ENCODE measurements around the gene PRR23B.

Gene PRR23B

DNA sequence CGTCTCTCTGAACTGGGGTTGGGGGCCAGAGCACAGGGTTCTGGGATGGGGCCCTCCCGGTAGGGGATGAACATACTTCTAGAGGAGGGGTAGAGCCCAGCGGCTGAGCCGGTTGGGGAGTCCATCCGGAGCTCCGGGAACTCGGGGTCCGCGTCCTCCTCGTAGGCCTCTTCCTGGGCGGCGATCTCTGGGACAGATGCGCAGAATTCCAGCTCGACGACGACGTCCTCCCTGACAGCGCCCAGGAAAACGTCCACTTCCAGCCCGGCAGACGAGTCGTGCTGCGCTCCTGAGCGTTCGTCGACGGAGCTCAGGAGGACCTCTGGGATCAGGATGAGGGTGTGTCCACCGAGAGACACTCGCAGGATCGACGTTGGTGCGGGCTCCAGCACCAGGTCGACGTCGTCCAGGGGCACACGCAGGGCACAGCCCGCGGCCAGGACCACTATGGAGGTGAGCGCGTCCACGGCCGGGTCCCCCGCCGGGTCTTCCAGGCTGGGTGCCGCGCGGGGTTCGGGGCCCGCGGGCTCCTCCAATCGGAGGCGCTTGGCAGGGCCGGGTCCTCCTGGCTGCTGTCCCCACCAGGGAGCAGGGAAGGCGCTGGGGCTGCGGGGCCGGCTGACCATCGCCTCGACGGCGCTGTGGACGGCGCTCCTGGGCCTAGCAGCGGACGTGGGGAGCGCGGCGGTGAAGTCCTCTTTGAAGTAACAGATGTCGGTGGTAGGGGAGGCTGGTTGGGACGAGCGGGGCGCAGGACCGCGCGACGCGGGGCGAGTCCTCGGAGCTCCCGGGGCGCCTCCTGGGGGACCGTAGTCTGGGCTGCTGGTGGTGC is 474 bp downstream of the PRR23B start:
- no peak overlapping the region for H3K4me3 ChIP-seq (ENCODE audit: low read depth in 1 of 2, low read length in 2 of 2)
- no peak overlapping the region for H3K9ac ChIP-seq (ENCODE audit: low read depth in 1 of 2, low read length in 2 of 2)
- H3K9me3 ChIP-seq (ENCODE audit: control insufficient read depth in 1 of 2, low read length in 2 of 2), result peaks cover 0 to 3% of the 10 kb centered on the region in 2 donors
- no peaks in the 10 kb centered on the region for H3K36me3 ChIP-seq (ENCODE audit: control insufficient read depth in 1 of 2, insufficient read depth in 2 of 2, low read length in 2 of 2)
- H3K27me3 ChIP-seq (ENCODE audit: control insufficient read depth in 1 of 2, insufficient read depth in 2 of 2, low read length in 2 of 2), result peaks cover 0 to 3% of the 10 kb centered on the region in 2 donors
- no peaks in the 10 kb centered on the region for H3K4me1 ChIP-seq (ENCODE audit: control insufficient read depth in 1 of 2, insufficient read depth in 2 of 2, low read length in 2 of 2)
- H3K27ac ChIP-seq (ENCODE audit: low read depth, low read length), result no peak overlapping the region

DNA sequence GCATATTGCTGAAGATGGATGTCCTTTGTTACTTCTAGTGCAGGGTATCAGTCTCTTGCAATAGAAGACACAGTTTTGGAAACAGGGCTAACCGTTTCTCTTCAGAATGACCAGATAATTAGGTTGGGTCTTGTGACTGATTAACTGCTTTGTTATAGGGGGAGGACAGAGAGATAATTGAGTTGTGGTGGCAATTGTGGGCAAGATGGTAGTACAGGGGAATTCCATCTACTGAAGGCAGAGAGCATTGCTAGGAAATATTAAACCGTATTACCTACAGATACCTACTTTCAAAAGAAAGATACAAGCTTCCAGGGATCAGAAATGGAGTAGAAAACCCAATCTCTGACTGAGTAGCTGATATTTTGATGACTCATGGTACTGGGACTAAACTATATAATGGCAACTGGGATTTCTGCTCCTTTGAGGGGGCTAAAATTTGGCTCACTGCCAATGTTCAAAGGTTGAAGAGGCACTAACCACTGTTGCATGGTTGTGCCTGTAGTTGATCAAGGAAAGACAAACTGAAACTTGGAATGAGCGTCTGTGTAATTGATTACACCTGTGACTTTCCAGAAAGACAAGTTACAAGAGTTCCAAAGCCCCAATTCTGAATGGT is 4.2 kb downstream of the PRR23B start:
- H3K4me1 ChIP-seq (ENCODE audit: control insufficient read depth in 1 of 2, insufficient read depth in 2 of 2, low read length in 2 of 2), result no peaks in the 10 kb centered on the region
- no peak overlapping the region for H3K27ac ChIP-seq (ENCODE audit: low read depth, low read length)
- H3K9ac ChIP-seq (ENCODE audit: low read depth in 1 of 2, low read length in 2 of 2), result no peak overlapping the region
- no peaks in the 10 kb centered on the region for H3K27me3 ChIP-seq (ENCODE audit: control insufficient read depth in 1 of 2, insufficient read depth in 2 of 2, low read length in 2 of 2)
- no peaks in the 10 kb centered on the region for H3K36me3 ChIP-seq (ENCODE audit: control insufficient read depth in 1 of 2, insufficient read depth in 2 of 2, low read length in 2 of 2)
- peaks cover 3% of the 10 kb centered on the region in 2 donors for H3K9me3 ChIP-seq (ENCODE audit: control insufficient read depth in 1 of 2, low read length in 2 of 2)
- no peak overlapping the region for H3K4me3 ChIP-seq (ENCODE audit: low read depth in 1 of 2, low read length in 2 of 2)

DNA sequence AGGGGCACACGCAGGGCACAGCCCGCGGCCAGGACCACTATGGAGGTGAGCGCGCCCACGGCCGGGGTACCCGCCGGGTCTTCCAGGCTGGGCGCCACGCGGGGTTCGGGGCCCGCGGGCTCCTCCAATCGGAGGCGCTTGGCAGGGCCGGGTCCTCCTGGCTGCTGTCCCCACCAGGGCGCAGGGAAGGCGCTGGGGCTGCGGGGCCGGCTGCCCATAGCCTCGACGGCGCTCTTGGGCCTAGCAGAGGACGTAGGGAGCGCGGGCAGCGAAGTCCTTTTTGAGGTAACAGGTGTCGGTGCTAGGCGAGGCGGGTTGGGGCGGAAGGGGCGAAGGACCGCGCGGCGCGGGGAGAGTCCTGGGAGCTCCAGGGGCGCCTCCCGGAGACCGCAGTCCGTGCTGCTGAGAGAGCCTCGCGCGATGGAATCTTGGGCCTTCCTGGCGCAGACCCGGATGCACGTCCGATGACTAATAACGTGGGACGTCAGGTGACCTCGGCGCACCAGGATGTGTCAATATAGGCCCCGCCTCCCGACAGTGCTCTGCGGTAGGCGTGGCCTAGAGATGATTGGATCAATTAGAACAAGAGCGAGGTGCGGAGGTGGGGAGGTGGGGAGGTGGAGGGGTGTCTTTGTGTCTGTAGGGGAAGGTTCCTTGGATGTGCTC is 14.5 kb downstream of the PRR23B start, which contains the start of gene PRR23A:
TSS of gene PRR23A (minus strand) at position 218 of the 666 bp plus-strand sequence. CDS start at position 218, 0 bp downstream.
- H3K4me3 ChIP-seq (ENCODE audit: low read depth in 1 of 2, low read length in 2 of 2), result no peak within 1 kb of the TSS
- no peaks in the 10 kb centered on the region for H3K9me3 ChIP-seq (ENCODE audit: control insufficient read depth in 1 of 2, low read length in 2 of 2)
- no peaks in the 10 kb centered on the region for H3K4me1 ChIP-seq (ENCODE audit: control insufficient read depth in 1 of 2, insufficient read depth in 2 of 2, low read length in 2 of 2)
- no peaks in the 10 kb centered on the region for H3K27me3 ChIP-seq (ENCODE audit: control insufficient read depth in 1 of 2, insufficient read depth in 2 of 2, low read length in 2 of 2)
- no peak within 1 kb of the TSS for H3K27ac ChIP-seq (ENCODE audit: low read depth, low read length)
- H3K9ac ChIP-seq (ENCODE audit: low read depth in 1 of 2, low read length in 2 of 2), result no peak within 1 kb of the TSS
- H3K36me3 ChIP-seq (ENCODE audit: control insufficient read depth in 1 of 2, insufficient read depth in 2 of 2, low read length in 2 of 2), result no peaks in the 10 kb centered on the region

DNA sequence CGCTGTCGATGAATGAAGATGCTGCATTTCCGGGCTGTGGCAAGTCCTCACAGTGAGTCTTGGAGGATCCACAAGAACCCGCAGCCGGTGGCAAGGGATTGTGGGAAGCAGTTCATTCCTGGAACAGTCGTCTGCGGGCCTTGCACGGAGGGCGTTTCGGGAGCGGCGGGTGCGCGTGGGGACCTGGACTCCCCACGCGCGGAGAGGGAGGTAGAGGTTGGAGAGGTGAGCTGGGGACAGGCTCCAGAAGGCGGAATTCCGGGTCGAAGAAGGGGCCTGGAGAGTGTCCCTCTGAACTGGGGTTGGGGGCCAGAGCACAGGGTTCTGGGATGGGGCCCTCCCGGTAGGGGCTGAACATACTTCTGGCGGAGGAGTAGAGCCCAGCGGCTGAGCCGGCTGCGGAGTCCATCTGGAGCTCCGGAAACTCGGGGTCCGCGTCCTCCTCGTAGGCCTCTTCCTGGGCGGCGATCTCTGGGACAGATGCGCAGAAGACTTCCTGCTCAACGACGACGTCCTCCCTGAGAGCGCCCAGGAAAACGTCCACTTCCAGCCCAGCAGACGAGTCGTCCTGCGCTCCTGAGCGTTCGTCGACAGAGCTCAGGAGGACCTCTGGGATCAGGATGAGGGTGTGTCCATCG is 15.3 kb downstream of the PRR23B start:
- H3K27ac ChIP-seq (ENCODE audit: low read depth, low read length), result no peak overlapping the region
- H3K9ac ChIP-seq (ENCODE audit: low read depth in 1 of 2, low read length in 2 of 2), result no peak overlapping the region
- H3K9me3 ChIP-seq (ENCODE audit: control insufficient read depth in 1 of 2, low read length in 2 of 2), result no peaks in the 10 kb centered on the region

DNA sequence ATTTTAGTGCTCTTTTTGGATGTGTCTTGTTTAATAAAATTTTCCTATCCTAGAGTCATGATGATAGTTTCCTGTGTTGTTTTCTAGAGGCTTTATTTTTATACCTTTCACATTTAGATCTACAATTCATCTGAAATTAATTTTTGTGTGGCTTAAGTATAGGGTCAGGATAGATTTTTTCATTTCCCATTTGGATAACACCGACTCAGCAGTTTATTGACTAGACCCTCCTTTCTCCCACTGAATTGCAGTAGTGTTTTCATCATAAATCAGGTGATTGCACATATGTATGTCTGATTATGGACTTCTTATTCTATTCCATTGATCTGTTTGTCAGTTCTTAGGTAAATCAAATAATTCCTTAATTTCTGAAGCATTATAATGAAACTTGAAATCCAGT is 25.0 kb downstream of the PRR23B start:
- Histone ChIP-seq H3K4me3 (ENCODE audit: low read depth in 1 of 2, low read length in 2 of 2) (no peak overlapping the region), H3K27me3 (ENCODE audit: control insufficient read depth in 1 of 2, insufficient read depth in 2 of 2, low read length in 2 of 2) (no peaks in the 10 kb centered on the region), H3K9ac (ENCODE audit: low read depth in 1 of 2, low read length in 2 of 2) (no peak overlapping the region), H3K36me3 (ENCODE audit: control insufficient read depth in 1 of 2, insufficient read depth in 2 of 2, low read length in 2 of 2) (no peaks in the 10 kb centered on the region), H3K27ac (ENCODE audit: low read depth, low read length) (no peak overlapping the region), H3K4me1 (ENCODE audit: control insufficient read depth in 1 of 2, insufficient read depth in 2 of 2, low read length in 2 of 2) (no peaks in the 10 kb centered on the region), H3K9me3 (ENCODE audit: control insufficient read depth in 1 of 2, low read length in 2 of 2) (no peaks in the 10 kb centered on the region)

More for the DNA sequence above, 15.3 kb downstream of the PRR23B start:
- Histone ChIP-seq H3K27me3 (ENCODE audit: control insufficient read depth in 1 of 2, insufficient read depth in 2 of 2, low read length in 2 of 2) (no peaks in the 10 kb centered on the region), H3K36me3 (ENCODE audit: control insufficient read depth in 1 of 2, insufficient read depth in 2 of 2, low read length in 2 of 2) (no peaks in the 10 kb centered on the region), H3K4me3 (ENCODE audit: low read depth in 1 of 2, low read length in 2 of 2) (no peak overlapping the region), H3K4me1 (ENCODE audit: control insufficient read depth in 1 of 2, insufficient read depth in 2 of 2, low read length in 2 of 2) (no peaks in the 10 kb centered on the region)

DNA sequence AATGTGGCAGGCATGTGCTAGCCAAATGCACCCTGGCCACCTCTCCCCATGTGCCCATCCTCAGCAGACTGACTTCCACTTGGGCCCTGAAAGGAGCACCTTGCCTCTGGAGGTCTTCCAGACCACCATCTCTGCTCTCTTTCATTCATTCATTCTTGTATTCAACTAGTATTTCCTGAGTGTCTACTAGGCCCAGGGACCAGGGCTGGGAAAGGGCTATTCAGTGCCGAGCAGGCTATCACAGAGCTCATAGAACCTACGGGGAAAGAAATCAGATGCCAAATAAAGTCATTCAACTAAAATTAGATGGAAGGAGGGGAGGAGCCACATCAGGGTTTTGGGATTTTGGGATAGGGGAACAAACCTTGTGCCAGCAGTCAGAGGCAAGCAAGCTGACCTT is 33.5 kb downstream of the PRR23B start:
- Histone ChIP-seq H3K27me3 (ENCODE audit: control insufficient read depth in 1 of 2, insufficient read depth in 2 of 2, low read length in 2 of 2) (no peaks in the 10 kb centered on the region), H3K36me3 (ENCODE audit: control insufficient read depth in 1 of 2, insufficient read depth in 2 of 2, low read length in 2 of 2) (no peaks in the 10 kb centered on the region), H3K4me3 (ENCODE audit: low read depth in 1 of 2, low read length in 2 of 2) (no peak overlapping the region), H3K9ac (ENCODE audit: low read depth in 1 of 2, low read length in 2 of 2) (no peak overlapping the region), H3K9me3 (ENCODE audit: control insufficient read depth in 1 of 2, low read length in 2 of 2) (no peaks in the 10 kb centered on the region), H3K27ac (ENCODE audit: low read depth, low read length) (no peak overlapping the region), H3K4me1 (ENCODE audit: control insufficient read depth in 1 of 2, insufficient read depth in 2 of 2, low read length in 2 of 2) (no peaks in the 10 kb centered on the region)

DNA sequence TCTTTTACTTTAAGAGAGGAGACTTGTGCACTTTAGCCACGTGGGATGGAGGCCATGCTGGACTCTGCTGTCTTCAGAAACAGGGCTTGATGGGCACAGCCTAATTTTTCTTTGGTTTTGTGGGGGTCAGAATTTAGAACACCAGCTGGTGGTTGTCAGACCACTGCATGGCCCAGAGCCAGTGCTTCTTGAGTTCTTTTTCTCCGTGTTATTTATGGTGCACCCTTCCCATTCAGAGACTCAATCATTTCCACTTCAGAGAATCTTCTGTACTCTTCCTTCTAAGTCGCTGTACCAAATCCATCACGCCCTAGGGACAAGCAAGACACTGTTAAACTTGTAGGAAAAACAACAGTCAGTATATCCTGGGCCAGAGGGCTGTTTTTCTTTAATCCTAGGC is 34.8 kb downstream of the PRR23B start:
- H3K36me3 ChIP-seq (ENCODE audit: control insufficient read depth in 1 of 2, insufficient read depth in 2 of 2, low read length in 2 of 2), result no peaks in the 10 kb centered on the region
- H3K4me3 ChIP-seq (ENCODE audit: low read depth in 1 of 2, low read length in 2 of 2), result no peak overlapping the region
- H3K4me1 ChIP-seq (ENCODE audit: control insufficient read depth in 1 of 2, insufficient read depth in 2 of 2, low read length in 2 of 2), result no peaks in the 10 kb centered on the region
- no peaks in the 10 kb centered on the region for H3K27me3 ChIP-seq (ENCODE audit: control insufficient read depth in 1 of 2, insufficient read depth in 2 of 2, low read length in 2 of 2)
- no peaks in the 10 kb centered on the region for H3K9me3 ChIP-seq (ENCODE audit: control insufficient read depth in 1 of 2, low read length in 2 of 2)
- no peak overlapping the region for H3K27ac ChIP-seq (ENCODE audit: low read depth, low read length)
- H3K9ac ChIP-seq (ENCODE audit: low read depth in 1 of 2, low read length in 2 of 2), result no peak overlapping the region

DNA sequence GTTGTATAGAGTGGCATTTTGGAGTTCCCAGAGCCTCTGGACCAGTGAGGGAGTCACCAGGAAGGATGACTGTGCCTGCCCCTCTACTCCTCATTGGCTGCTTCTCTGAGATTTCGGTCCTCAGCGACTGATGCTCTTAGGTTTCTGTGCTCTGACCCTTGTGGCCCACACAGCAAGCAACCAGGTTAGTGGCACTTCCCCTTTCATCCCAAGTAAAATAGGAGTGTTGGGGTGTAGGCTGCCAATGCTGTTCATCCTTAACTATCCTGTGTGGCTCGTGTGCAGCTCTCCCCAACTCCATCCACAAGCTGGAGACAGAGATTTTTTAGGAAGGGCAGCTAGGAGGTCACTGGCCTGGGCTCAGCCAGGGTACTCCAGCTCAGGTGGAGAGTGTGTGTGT is 35.9 kb downstream of the PRR23B start:
- Histone ChIP-seq H3K9me3 (ENCODE audit: control insufficient read depth in 1 of 2, low read length in 2 of 2) (no peaks in the 10 kb centered on the region), H3K4me1 (ENCODE audit: control insufficient read depth in 1 of 2, insufficient read depth in 2 of 2, low read length in 2 of 2) (no peaks in the 10 kb centered on the region), H3K4me3 (ENCODE audit: low read depth in 1 of 2, low read length in 2 of 2) (no peak overlapping the region), H3K27ac (ENCODE audit: low read depth, low read length) (no peak overlapping the region), H3K27me3 (ENCODE audit: control insufficient read depth in 1 of 2, insufficient read depth in 2 of 2, low read length in 2 of 2) (no peaks in the 10 kb centered on the region), H3K36me3 (ENCODE audit: control insufficient read depth in 1 of 2, insufficient read depth in 2 of 2, low read length in 2 of 2) (no peaks in the 10 kb centered on the region), H3K9ac (ENCODE audit: low read depth in 1 of 2, low read length in 2 of 2) (no peak overlapping the region)

DNA sequence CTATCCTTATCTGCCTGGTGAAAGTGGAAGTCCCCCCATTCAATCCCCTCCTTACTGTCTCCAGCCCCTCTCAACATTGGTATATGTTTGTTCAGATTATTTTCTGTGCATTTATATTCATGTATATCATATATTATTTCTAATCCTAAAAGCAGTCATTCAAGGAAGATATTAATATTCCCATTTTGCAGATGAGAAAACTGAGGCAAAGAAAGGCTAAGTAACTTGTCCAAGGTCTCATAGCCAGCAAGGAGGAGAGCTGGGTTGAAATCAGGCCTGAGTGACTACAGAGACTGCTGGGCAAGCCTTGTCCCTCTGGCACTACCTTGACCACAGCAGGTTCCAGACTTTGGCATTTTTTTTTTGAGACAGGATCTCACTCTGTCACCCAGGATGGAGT is 44.7 kb downstream of the PRR23B start:
- no peaks in the 10 kb centered on the region for H3K9me3 ChIP-seq (ENCODE audit: control insufficient read depth in 1 of 2, low read length in 2 of 2)
- H3K9ac ChIP-seq (ENCODE audit: low read depth in 1 of 2, low read length in 2 of 2), result no peak overlapping the region
- no peak overlapping the region for H3K27ac ChIP-seq (ENCODE audit: low read depth, low read length)

DNA sequence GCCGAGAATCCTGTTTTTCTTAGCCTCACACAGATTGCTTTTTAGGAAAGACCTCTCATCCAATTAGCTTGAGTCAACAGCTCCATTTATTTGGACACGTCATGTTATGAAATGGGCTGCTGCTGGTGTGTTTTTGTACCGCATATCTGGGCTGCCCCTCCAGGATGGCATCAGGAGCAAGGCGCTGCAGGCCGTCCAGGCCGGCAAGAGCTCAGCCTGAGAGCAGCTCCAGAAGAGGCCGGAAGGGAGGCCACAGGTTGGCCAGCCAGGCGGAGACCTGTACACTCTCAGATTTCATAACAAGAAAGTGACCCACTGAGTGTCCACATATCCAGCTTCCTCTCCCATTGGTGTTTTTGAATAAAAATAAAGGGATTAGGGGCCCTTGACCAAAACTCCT is 45.4 kb downstream of the PRR23B start:
- peaks cover 0 to 12% of the 10 kb centered on the region in 2 donors for H3K27me3 ChIP-seq (ENCODE audit: control insufficient read depth in 1 of 2, insufficient read depth in 2 of 2, low read length in 2 of 2)
- H3K4me3 ChIP-seq (ENCODE audit: low read depth in 1 of 2, low read length in 2 of 2), result no peak overlapping the region
- H3K4me1 ChIP-seq (ENCODE audit: control insufficient read depth in 1 of 2, insufficient read depth in 2 of 2, low read length in 2 of 2), result no peaks in the 10 kb centered on the region
- no peak overlapping the region for H3K27ac ChIP-seq (ENCODE audit: low read depth, low read length)
- H3K9ac ChIP-seq (ENCODE audit: low read depth in 1 of 2, low read length in 2 of 2), result no peak overlapping the region
- no peaks in the 10 kb centered on the region for H3K9me3 ChIP-seq (ENCODE audit: control insufficient read depth in 1 of 2, low read length in 2 of 2)
- no peaks in the 10 kb centered on the region for H3K36me3 ChIP-seq (ENCODE audit: control insufficient read depth in 1 of 2, insufficient read depth in 2 of 2, low read length in 2 of 2)

More for the DNA sequence above, 44.7 kb downstream of the PRR23B start:
- Histone ChIP-seq H3K27me3 (ENCODE audit: control insufficient read depth in 1 of 2, insufficient read depth in 2 of 2, low read length in 2 of 2) (peaks cover 0 to 8% of the 10 kb centered on the region in 2 donors), H3K4me3 (ENCODE audit: low read depth in 1 of 2, low read length in 2 of 2) (no peak overlapping the region), H3K4me1 (ENCODE audit: control insufficient read depth in 1 of 2, insufficient read depth in 2 of 2, low read length in 2 of 2) (no peaks in the 10 kb centered on the region), H3K36me3 (ENCODE audit: control insufficient read depth in 1 of 2, insufficient read depth in 2 of 2, low read length in 2 of 2) (no peaks in the 10 kb centered on the region)

Data from duodenal mucosa (tissue), 2 donors.